Bronchial epithelial cell (primary cell): Measurements from ENCODE around the gene SLC4A4. TPM values are rescaled to one million over a fixed set of nuclear protein-coding genes. Genes with fewer than 3 reads are reported as not detected.

Experiments used
- DNase-seq: peaks from one replicate; pipeline ENCODE4 v3.0.0-alpha.2; 2010; ENCODE audit warnings: low read depth
- FAIRE-seq: peaks from 2 replicates; lab custom pipeline; 2011; peaks lifted over from hg19 to GRCh38; lab: Jason Lieb, UNC
- H3K27me3 ChIP-seq: 2 replicates; pipeline ENCODE4 v1.5.1; 2011; ENCODE audit warnings: low read length; ENCODE audit not compliant: control insufficient read depth, insufficient read depth
- H3K36me3 ChIP-seq: 2 replicates; pipeline ENCODE4 v1.5.1; 2011; ENCODE audit warnings: low read length; ENCODE audit not compliant: control insufficient read depth, insufficient read depth
- H3K4me3 ChIP-seq: 2 replicates; pipeline ENCODE4 v1.5.1; 2011; ENCODE audit warnings: mild to moderate bottlenecking, low read depth, low read length, control low read depth
- CTCF ChIP-seq: IDR thresholded peaks from 2 replicates; pipeline ENCODE4 v1.5.1; 2011; ENCODE audit warnings: mild to moderate bottlenecking, moderate library complexity, low read length, control low read depth, inconsistent platforms; ENCODE audit not compliant: insufficient read depth, severe bottlenecking
- total RNA-seq: library from RNA; depleted of rRNA; stranded (reverse); fragments of >200 nt; gene quantifications from 2 replicates; pipeline ENCODE4 v1.2.1, GENCODE V29; 2014

Gene SLC4A4
- total RNA-seq, 1 donor from 2014 or later, result 0.26 TPM

- no peak for DNase-seq
- FAIRE-seq, result no peak
- Histone ChIP-seq H3K36me3 (no peaks in the 10 kb centered on the region), H3K4me3 (no peak overlapping the region), H3K27me3 (no peaks in the 10 kb centered on the region)
- no peak for TF ChIP-seq CTCF
These were observed 121.6 kb downstream of the SLC4A4 start for GRCh38 chr4:71460371-71460770.

- H3K36me3 ChIP-seq, result no peaks in the 10 kb centered on the region
- no peak for TF ChIP-seq CTCF
- H3K4me3 ChIP-seq, result no peak overlapping the region
- no peaks in the 10 kb centered on the region for H3K27me3 ChIP-seq
- DNase-seq, result no peak
- FAIRE-seq, result no peak
These were observed 122.6 kb downstream of the SLC4A4 start for GRCh38 chr4:71461422-71461821.

- no peak for FAIRE-seq
- Histone ChIP-seq H3K27me3 (no peaks in the 10 kb centered on the region), H3K4me3 (no peak overlapping the region), H3K36me3 (no peaks in the 10 kb centered on the region)
- DNase-seq, result no peak
- no peak for TF ChIP-seq CTCF
These were observed 128.0 kb downstream of the SLC4A4 start for GRCh38 chr4:71466775-71467174.

- no peak for DNase-seq
- no peaks in the 10 kb centered on the region for H3K36me3 ChIP-seq
- no peak for FAIRE-seq
- no peaks in the 10 kb centered on the region for H3K27me3 ChIP-seq
- no peak overlapping the region for H3K4me3 ChIP-seq
- TF ChIP-seq CTCF, result no peak
These were observed 129.4 kb downstream of the SLC4A4 start for GRCh38 chr4:71468116-71468710.

- no peak for TF ChIP-seq CTCF
- FAIRE-seq (no peak), DNase-seq (no peak)
- H3K36me3 ChIP-seq, result no peaks in the 10 kb centered on the region
- H3K4me3 ChIP-seq, result no peak overlapping the region
- H3K27me3 ChIP-seq, result no peaks in the 10 kb centered on the region
These were observed 130.7 kb downstream of the SLC4A4 start for GRCh38 chr4:71469541-71469940.

- FAIRE-seq, result no peak
- no peak for TF ChIP-seq CTCF
These were observed 131.7 kb downstream of the SLC4A4 start for GRCh38 chr4:71470524-71470923.

More at GRCh38 chr4:71470524-71470923, 131.7 kb downstream of the SLC4A4 start:
- DNase-seq, result no peak
- no peak overlapping the region for H3K4me3 ChIP-seq
- no peaks in the 10 kb centered on the region for H3K36me3 ChIP-seq
- no peaks in the 10 kb centered on the region for H3K27me3 ChIP-seq
